Loucy (cell line): ENCODE measurements around the gene HRH1.

Source experiments
- H2AFZ ChIP-seq: fragments of 200-600 bp; sonication (generic); 2 replicates; pipeline ENCODE4 v1.6.0; 2016; ENCODE audit warnings: antibody characterized with exemption, mild to moderate bottlenecking, low read length, moderate library complexity
- H3F3A ChIP-seq: fragments of 200-600 bp; 2 replicates; pipeline ENCODE4 v1.6.0; 2016; ENCODE audit warnings: antibody characterized with exemption, low read depth, mild to moderate bottlenecking
- H3K27me3 ChIP-seq: fragments of 200-600 bp; sonication (generic); 2 replicates; pipeline ENCODE4 v1.6.1; 2014; ENCODE audit warnings: low read length, mild to moderate bottlenecking; ENCODE audit not compliant: insufficient read depth, poor library complexity, severe bottlenecking
- H3K36me3 ChIP-seq: fragments of 200-600 bp; sonication (generic); 2 replicates; pipeline ENCODE4 v1.6.1; 2016; ENCODE audit warnings: low read length; ENCODE audit not compliant: insufficient read depth
- H3K4me1 ChIP-seq: fragments of 200-600 bp; sonication (generic); 2 replicates; pipeline ENCODE4 v1.5.1; 2014; ENCODE audit warnings: low read length, mild to moderate bottlenecking; ENCODE audit not compliant: insufficient read depth, poor library complexity, severe bottlenecking
- H3K4me2 ChIP-seq: fragments of 200-600 bp; sonication (generic); 2 replicates; pipeline ENCODE4 v1.6.0; 2014; ENCODE audit warnings: antibody characterized with exemption, low read length, low read depth, mild to moderate bottlenecking; ENCODE audit not compliant: poor library complexity, severe bottlenecking
- H3K4me3 ChIP-seq: fragments of 200-600 bp; sonication (generic); 2 replicates; pipeline ENCODE4 v1.5.1; 2014; ENCODE audit warnings: low read length, mild to moderate bottlenecking, mixed read lengths; ENCODE audit not compliant: poor library complexity, severe bottlenecking
- H3K79me2 ChIP-seq: fragments of 200-600 bp; sonication (generic); 2 replicates; pipeline ENCODE4 v1.6.1; 2014; ENCODE audit warnings: low read length; ENCODE audit not compliant: insufficient read depth
- H3K9ac ChIP-seq: fragments of 200-600 bp; sonication (generic); 2 replicates; pipeline ENCODE4 v1.6.0; 2014; ENCODE audit warnings: mild to moderate bottlenecking, low read depth, low read length, moderate library complexity; ENCODE audit not compliant: poor library complexity, severe bottlenecking
- H3K9me2 ChIP-seq: fragments of 200-600 bp; sonication (generic); replicated peaks from 2 replicates; pipeline ENCODE4 v1.6.1; 2016; ENCODE audit warnings: low read depth, low read length, mixed read lengths
- H3K9me3 ChIP-seq: fragments of 200-600 bp; sonication (generic); 2 replicates; pipeline ENCODE4 v1.6.1; 2014; ENCODE audit warnings: mild to moderate bottlenecking, antibody characterized with exemption, low read length, low read depth; ENCODE audit not compliant: insufficient read depth
- H4K20me1 ChIP-seq: fragments of 200-600 bp; sonication (generic); 2 replicates; pipeline ENCODE4 v1.6.0; 2014; ENCODE audit warnings: antibody characterized with exemption, low read length, mild to moderate bottlenecking; ENCODE audit not compliant: insufficient read depth, poor library complexity, severe bottlenecking
- CTCF ChIP-seq: fragments of 200-600 bp; sonication (generic); conservative IDR thresholded peaks from 2 replicates; pipeline ENCODE4 v1.5.1; 2014; ENCODE audit warnings: mild to moderate bottlenecking, antibody characterized with exemption, low read length
- EZH2phosphoT487 ChIP-seq: fragments of 200-600 bp; IDR thresholded peaks from 2 replicates; pipeline ENCODE4 v1.6.1; 2018; ENCODE audit warnings: antibody characterized with exemption, mild to moderate bottlenecking, moderate library complexity, borderline replicate concordance

HRH1 gene

GRCh38 chr3:11282250-11283138 lies 128.2 kb downstream of the HRH1 start:
- no peak for TF ChIP-seq EZH2phosphoT487
- no peak for TF ChIP-seq CTCF

GRCh38 chr3:11283139-11283475 lies 128.8 kb downstream of the HRH1 start:
- Histone ChIP-seq H3K9ac (no peak overlapping the region), H3K9me3 (no peaks in the 10 kb centered on the region), H3K4me2 (no peak overlapping the region), H3K9me2 (no peaks in the 10 kb centered on the region), H2AFZ (no peak overlapping the region), H3K4me1 (peaks cover 12% of the 10 kb centered on the region), H3K36me3 (no peaks in the 10 kb centered on the region), H3K4me3 (no peak overlapping the region), H4K20me1 (no peaks in the 10 kb centered on the region), H3F3A (peaks cover under 1% of the 10 kb centered on the region; the same call in 1 of the 2 replicates), H3K79me2 (peaks cover 16% of the 10 kb centered on the region), H3K27me3 (no peaks in the 10 kb centered on the region)
- TF ChIP-seq CTCF (no peak), EZH2phosphoT487 (no peak)

More at GRCh38 chr3:11282250-11283138, 128.2 kb downstream of the HRH1 start:
- Histone ChIP-seq H3K36me3 (no peaks in the 10 kb centered on the region), H3K9ac (no peak overlapping the region), H3F3A (no peaks in the 10 kb centered on the region), H3K4me1 (peaks cover 6% of the 10 kb centered on the region), H3K9me3 (no peaks in the 10 kb centered on the region), H3K79me2 (peaks cover 13% of the 10 kb centered on the region), H3K4me3 (no peak overlapping the region), H4K20me1 (no peaks in the 10 kb centered on the region), H3K9me2 (no peaks in the 10 kb centered on the region), H3K4me2 (no peak overlapping the region), H2AFZ (no peak overlapping the region), H3K27me3 (no peaks in the 10 kb centered on the region)

- Histone ChIP-seq H3F3A (peaks cover 7% of the 10 kb centered on the region; the same call in 1 of the 2 replicates), H3K36me3 (no peaks in the 10 kb centered on the region), H3K79me2 (peaks cover 16% of the 10 kb centered on the region), H3K4me1 (peaks cover 20% of the 10 kb centered on the region), H3K9ac (no peak overlapping the region), H3K9me2 (no peaks in the 10 kb centered on the region), H3K9me3 (no peaks in the 10 kb centered on the region), H3K4me2 (no peak overlapping the region), H4K20me1 (no peaks in the 10 kb centered on the region), H3K27me3 (no peaks in the 10 kb centered on the region), H2AFZ (no peak overlapping the region), H3K4me3 (no peak overlapping the region)
- TF ChIP-seq CTCF (no peak), EZH2phosphoT487 (no peak)
These were observed 129.7 kb downstream of the HRH1 start for GRCh38 chr3:11284011-11284410.
